ENCODE measurements around the gene SLC6A9.

DNA sequence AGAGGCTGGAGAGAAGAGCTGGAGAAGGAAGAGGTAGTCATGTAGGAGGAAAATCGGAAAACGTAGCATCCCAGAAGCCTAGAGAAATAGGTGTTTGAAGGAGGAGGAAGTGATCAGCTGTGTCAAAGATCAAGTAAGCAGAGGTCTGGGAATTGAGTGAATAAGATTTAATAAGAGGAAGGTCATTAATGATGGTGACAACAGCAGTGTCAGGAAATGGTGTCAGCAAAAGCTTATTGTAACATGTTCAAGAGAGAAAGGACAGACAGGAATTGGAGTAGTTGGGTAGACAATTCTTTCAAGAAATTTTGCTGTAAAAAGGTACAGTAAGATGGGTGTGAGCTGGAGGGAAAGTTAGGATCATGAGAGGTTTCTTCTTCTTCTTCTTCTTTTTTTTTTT, 41.6 kb upstream of the SLC6A9 start:
- TF ChIP-seq POLR2AphosphoS5 (IDR thresholded peaks at IDR 0.05; ENCODE audit: insufficient read depth in 1 of 2, low read depth in 1 of 2) = no peak
- TF ChIP-seq, protein P1, sequence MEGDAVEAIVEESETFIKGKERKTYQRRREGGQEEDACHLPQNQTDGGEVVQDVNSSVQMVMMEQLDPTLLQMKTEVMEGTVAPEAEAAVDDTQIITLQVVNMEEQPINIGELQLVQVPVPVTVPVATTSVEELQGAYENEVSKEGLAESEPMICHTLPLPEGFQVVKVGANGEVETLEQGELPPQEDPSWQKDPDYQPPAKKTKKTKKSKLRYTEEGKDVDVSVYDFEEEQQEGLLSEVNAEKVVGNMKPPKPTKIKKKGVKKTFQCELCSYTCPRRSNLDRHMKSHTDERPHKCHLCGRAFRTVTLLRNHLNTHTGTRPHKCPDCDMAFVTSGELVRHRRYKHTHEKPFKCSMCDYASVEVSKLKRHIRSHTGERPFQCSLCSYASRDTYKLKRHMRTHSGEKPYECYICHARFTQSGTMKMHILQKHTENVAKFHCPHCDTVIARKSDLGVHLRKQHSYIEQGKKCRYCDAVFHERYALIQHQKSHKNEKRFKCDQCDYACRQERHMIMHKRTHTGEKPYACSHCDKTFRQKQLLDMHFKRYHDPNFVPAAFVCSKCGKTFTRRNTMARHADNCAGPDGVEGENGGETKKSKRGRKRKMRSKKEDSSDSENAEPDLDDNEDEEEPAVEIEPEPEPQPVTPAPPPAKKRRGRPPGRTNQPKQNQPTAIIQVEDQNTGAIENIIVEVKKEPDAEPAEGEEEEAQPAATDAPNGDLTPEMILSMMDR (IDR thresholded peaks at IDR 0.05) = no peak
